Stimulated activated CD4-positive, alpha-beta T cell treated with anti-CD3 and anti-CD28 coated beads, Interleukin-15, amount 100 ng/mL, for 48 hours (primary cell): Measurements from ENCODE around the gene SETD9.

Source experiments
- DNase-seq, 2 donors: peaks; one replicate each; pipeline ENCODE4 v3.0.0-alpha.2; 2020; ENCODE audit warnings: low read depth in 2 of 2

SETD9 gene

DNA sequence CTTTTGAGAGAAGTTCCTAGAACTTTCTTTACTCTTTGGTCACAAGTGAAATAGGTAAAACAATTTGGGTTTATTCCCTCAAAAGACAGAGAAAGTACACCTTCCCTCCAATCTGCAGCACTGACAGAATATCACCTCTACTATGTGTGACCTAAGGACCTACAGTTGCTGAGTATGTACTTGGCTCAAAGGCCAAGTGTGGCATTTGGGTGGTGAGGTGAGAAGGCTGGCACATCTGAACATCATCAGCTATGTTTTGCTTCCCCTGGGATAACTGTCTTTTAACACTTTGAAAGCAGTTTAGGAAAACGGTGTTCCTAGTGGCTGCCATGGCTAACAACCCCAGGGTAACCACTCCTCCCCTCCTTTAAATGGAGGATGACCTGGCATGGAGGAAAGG, 24.9 kb downstream of the SETD9 start:
- no peak for DNase-seq

DNA sequence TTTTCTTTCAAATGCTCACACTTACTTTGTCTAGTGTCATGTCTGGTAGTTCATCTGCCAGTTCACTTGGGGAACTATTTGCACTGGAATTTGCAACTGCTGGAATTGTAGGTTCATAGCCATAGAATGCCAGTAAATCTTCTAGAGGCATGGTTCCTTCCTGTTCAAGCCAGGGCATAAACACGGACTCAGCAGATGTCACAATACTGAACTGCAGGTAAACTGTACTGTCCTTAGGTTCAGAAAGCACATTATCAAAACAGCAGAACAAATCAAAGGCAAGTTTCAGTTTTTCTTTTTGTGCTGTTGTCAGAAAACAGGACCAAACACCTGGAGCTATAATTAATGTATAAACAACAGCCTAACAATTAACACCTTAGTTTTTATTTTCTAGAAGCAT, 29.5 kb downstream of the SETD9 start:
- no peak for DNase-seq

DNA sequence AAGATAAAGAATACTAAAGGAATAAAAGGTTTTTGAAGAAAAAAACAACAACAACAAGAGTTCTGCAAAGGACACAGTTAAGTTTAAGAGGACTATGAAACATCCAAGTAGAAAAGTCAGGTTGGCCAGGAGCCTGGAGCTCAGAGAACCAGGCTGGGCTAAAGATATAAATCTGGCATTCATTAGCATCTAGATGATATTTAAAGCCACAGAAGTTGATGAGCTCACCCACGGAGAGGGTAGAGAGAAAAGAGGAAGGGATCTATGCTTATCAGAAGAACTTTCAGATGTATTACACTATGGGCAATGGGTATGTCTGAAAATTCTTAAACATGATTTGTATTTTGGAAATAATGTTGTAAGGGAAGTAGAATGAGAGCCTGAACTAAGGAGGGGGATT, 32.6 kb downstream of the SETD9 start:
- no peak for DNase-seq

DNA sequence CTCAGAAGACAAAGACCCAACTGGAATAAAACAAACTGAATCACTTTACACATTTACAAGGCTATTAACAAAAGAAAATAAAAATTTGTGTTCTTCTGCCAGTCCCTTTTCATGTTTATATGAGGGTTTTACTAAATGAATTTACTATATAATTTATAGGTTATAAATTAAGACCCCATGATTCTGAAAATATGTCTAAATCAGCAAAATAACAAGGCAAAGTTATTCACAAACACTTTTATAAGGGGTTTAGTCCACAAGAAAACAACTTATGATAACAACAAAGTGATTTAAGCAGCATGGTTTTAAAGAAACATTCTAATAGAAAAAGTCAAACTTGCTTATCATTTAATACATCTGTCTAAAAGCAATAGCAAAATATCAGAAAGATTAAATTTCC, 37.7 kb downstream of the SETD9 start:
- no peak for DNase-seq

DNA sequence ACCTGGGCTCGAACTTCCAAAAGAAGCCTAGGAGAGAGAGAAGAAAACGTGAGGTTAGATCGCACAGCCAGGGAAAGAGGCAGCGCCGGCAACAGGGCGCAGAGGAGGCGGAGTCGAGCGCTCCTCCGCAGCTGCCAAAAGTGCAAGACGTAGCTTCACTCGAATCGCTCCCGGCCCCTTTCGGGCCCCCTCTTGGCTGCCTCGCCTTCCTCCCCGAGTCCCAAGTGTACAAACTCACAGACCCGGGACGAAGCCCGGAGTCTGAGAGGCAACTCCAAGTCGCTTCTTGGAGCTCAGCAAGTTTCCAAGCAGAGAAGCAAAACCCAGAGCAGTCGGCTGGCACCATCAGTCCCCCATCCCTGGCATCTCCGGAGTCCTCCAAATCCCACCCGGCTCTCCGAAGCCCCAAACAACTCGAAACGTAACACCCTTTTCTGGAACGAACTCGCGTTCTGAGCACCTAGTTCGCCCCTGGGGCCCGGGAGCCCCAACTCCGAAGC, 41.3 kb downstream of the SETD9 start:
- peak in 1 of 2 donors; percentile 27 for DNase-seq

DNA sequence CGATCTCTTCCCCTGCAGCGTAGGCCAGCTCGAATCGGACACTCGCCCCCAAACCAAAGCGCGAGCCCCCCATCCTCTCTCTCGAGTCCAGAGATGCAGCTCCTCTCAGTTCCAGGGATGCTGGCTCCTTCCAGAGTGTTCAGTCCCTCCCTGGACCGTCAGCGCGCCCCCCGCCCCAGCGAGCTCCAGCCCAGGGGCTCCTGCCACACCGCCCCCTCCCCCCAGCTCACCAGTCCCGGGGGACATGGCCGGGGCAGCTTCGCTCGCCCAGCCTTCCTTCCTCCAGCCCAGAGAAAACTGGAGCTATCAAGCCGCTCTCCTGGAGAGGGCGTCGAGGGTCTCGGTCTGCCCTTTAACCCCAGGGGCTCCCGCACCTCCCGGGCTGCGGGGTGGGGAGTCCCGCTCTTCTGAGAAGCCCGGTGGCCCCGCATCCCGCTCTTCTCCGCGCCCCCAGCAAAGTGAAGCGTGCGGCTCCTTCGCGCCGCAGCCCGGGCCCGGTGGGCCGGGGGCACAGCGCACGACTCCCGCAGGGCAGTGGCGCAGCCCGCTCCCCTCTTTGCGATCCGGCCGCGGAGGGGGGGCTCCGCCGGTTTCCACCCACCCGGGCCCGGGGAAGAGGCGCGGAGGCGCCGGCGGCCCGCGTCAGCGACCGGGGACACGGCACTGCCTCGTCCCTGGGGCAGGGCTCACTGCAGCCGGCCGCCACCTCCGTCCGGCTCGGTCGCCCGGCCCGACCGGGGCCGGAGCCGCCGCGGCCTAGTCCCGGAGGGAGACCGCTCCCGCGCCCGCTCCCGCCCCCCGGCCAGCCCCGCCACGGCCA, 41.9 kb downstream of the SETD9 start:
- peak in 1 of 2 donors; percentile 0 for DNase-seq

DNA sequence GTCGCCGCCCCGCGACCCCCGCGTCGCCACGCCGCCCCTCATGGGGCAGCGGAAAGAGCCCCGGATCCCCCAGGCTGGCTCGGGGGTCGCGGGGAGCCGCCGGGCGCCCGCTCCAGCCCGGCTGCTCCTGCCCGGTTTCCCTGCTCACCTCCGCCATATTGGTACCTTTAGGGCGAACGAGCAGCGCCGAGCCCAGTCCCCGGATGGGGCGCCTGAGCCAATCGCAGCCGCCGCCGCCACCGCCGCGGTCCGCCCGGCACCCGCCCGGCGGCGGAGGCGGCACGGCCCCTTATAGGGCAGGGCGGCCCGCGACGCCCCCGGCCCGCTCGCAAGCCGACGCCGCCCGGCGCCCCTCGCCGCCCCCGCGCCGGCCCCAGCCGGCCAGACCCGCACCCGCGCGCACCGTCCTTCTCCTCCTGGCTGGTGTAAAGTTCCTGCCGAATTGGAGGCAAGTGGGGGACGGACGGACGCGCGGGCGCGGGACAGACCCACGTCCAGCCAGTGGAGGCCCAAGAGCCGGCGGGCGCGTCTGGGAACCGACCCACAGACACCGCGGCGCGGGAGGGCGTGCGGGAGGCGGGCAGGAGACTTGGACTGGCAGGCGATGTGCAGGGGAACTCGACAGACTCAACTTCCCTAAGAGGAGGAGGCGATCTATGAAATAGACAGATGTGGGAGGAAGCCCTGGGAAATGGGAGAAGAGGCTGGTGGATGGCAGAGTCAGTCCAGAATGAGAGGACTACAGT, 42.7 kb downstream of the SETD9 start, which contains the start of gene MIER3:
Gene MIER3 (minus strand): TSS at position 178 of the 746 bp plus-strand sequence. CDS start 21 bp downstream, at position 157.
- DNase-seq = peak; percentile 62 to 80

DNA sequence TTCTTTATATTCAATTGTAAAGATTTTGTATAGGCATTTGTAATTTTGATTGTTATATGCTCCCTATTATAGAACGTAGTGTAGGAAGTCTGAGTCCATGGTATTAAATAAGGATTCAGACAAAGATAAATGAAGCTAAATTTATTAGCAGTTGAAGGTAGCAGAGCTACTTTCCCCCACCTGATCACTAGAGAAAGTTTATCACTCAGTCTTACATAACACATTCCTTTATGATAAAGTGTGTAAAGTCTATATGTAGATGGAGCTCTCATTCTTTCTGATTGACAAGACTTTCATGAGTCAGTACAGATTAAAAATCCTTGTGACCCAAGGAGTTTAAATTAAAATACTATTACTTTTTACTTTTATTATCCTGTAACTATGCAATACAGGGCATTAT, 44.9 kb downstream of the SETD9 start:
- DNase-seq = no peak

DNA sequence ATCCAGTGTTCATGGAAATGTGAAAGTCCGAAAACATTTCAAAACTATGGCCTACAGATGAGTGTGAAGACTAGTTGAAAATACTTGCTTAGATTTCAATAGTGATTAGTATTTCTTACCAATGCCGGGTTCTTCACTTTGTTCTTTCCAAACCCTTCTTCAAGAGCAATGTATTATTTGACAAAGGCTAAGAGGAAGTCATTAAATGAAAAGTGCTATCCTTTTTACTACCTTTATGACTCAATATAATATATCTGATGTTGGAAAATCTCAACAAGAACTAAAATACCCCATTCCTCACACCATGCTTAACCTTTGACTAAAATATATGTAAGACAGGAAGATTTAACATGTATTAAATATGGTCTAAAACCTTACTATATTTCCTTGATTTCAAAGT, 49.2 kb downstream of the SETD9 start:
- no peak for DNase-seq

DNA sequence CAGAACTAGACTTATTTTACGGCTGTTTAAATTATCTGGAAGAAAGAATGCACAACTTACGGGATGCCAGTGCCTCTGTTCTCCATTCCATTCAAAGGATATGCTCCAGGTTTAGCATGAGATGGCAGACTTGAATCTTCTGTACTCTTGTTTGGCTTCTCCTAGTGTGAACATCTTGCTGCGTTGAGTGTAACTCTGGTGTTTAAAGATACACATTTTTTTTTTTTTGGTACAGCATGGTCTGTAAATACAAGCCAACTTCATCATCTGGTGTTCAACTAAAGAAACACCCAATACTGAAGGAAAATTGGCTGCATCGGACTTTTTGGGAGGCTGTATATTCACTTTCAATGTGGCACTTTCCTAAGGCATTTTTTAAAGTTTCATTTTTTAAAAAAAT, 49.9 kb downstream of the SETD9 start:
- no peak for DNase-seq

DNA sequence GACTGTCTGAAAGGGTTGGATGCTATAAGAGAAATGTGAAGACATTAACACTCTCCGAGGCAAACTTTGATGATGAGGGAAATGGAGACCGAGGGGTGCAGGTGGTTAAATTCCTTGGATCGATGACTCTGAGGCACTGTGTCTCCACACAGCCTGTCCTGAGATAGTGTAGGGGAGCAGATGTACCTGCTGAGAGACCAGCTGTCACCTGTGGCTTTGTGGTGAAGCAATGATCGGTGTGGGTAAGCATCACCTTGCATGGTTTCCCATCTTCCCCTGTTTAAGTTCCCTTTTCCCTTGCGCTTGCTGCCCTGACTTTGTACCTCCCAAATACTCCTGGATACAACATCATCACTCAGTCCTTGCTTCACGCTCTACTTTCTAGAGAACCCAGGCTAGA, 52.4 kb downstream of the SETD9 start:
- DNase-seq = no peak

DNA sequence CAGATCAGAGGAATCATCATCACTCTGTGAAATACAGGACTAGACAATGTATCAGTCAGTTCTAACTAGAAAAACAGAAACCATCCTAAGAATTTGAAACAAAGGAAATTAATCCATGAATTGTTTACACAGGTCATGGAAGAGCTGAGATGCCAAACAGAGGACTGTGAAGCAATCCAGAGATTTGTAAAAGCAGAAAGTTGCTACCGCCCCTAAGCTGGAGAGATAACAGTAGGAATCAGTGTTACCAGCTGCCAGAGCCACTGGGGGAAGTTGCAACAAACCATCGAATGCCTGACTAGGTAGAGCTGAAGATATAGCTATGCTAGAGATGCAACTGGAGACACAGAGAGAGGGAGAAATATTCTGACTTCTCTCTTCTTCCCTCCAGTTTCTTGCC, 52.9 kb downstream of the SETD9 start:
- no peak for DNase-seq

DNA sequence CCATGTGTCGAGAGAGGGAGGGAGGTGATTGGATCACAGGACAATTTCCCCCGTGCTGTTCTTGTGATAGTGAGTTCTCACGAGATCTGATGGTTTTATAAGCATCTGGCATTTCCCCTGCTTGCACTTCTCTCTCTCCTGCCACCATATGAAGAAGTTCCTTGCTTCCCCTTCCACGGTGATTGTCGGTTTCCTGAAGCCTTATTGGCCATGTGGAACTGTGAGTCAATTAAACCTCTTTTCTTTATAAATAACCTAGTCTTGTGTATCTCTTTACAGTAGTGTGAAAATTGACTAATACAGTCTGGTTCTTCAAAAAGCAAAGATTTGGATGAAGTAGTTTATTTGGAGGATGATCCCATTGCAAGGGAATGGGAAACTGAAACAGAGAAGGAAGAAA, 53.9 kb downstream of the SETD9 start:
- DNase-seq = no peak

DNA sequence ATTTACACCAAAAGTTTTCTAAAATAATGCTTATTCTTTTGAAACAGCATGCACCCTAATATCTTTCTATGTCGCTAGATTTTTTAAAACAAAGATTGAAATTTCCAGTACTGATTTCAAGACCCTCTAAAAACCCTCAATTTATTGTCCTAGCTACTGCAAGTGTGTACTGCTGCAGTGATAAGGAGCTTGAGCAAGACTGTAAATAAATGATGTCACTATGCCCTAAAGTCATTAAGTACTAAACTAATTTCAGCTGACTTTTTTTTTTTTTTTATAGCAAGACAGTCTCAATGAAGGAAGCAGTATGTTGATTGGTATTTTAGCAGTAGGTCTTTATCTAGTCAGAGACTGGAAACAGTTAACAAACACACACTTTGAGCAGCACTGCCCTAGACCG, 54.8 kb downstream of the SETD9 start:
- DNase-seq = no peak
